WTC11 (cell line): ENCODE measurements around the gene TNNC2.

ENCODE experiments used
- ATF3 ChIP-seq: sonication (generic); formaldehyde crosslinking; conservative IDR thresholded peaks from 2 replicates; pipeline ENCODE4 v1.8.1; 2022; ENCODE audit warnings: mild to moderate bottlenecking, missing genetic modification reagents
- FOXJ3 ChIP-seq: sonication (generic); formaldehyde crosslinking; IDR thresholded peaks from 2 replicates; pipeline ENCODE4 v1.9.0; 2021; ENCODE audit warnings: missing genetic modification reagents, mild to moderate bottlenecking, borderline replicate concordance
- GRHL2 ChIP-seq: fragments of 250-450 bp; sonication (Bioruptor Pico); IDR thresholded peaks from 2 replicates; pipeline ENCODE4 v1.8.0; 2022; ENCODE audit warnings: mild to moderate bottlenecking, moderate library complexity; ENCODE audit not compliant: insufficient replicate concordance, severe bottlenecking
- JUN ChIP-seq: sonication (generic); formaldehyde crosslinking; IDR thresholded peaks from 2 replicates; pipeline ENCODE4 v1.8.0; 2023; ENCODE audit warnings: mild to moderate bottlenecking, missing genetic modification reagents
- MYBL2 ChIP-seq: sonication (generic); formaldehyde crosslinking; IDR thresholded peaks from 2 replicates; pipeline ENCODE4 v1.8.1; 2023; ENCODE audit warnings: mild to moderate bottlenecking, moderate library complexity, missing genetic modification reagents
- NR3C1 ChIP-seq: sonication (generic); formaldehyde crosslinking; conservative IDR thresholded peaks from 2 replicates; pipeline ENCODE4 v1.8.1; 2023; ENCODE audit warnings: low read depth, mild to moderate bottlenecking, missing genetic modification reagents
- TEAD4 ChIP-seq: sonication (generic); formaldehyde crosslinking; IDR thresholded peaks from 2 replicates; pipeline ENCODE4 v1.8.0; 2022; ENCODE audit warnings: mild to moderate bottlenecking, missing genetic modification reagents
- USF1 ChIP-seq: sonication (generic); formaldehyde crosslinking; IDR thresholded peaks from 2 replicates; pipeline ENCODE4 v1.8.0; 2022; ENCODE audit warnings: mild to moderate bottlenecking, missing genetic modification reagents
- USF2 ChIP-seq: sonication (generic); formaldehyde crosslinking; IDR thresholded peaks from 2 replicates; pipeline ENCODE4 v1.8.1; 2023; ENCODE audit warnings: mild to moderate bottlenecking, missing genetic modification reagents, moderate library complexity
- TF ChIP-seq, protein P1 (sequence below): fragments of 200-600 bp; IDR thresholded peaks from 2 replicates; pipeline ENCODE4 v1.8.0; 2022; ENCODE audit warnings: antibody characterized with exemption
- TF ChIP-seq, protein P2 (sequence below): sonication (generic); formaldehyde crosslinking; IDR thresholded peaks from 2 replicates; pipeline ENCODE4 v1.8.1; 2022; ENCODE audit warnings: mild to moderate bottlenecking, moderate library complexity, missing genetic modification reagents

DNA sequence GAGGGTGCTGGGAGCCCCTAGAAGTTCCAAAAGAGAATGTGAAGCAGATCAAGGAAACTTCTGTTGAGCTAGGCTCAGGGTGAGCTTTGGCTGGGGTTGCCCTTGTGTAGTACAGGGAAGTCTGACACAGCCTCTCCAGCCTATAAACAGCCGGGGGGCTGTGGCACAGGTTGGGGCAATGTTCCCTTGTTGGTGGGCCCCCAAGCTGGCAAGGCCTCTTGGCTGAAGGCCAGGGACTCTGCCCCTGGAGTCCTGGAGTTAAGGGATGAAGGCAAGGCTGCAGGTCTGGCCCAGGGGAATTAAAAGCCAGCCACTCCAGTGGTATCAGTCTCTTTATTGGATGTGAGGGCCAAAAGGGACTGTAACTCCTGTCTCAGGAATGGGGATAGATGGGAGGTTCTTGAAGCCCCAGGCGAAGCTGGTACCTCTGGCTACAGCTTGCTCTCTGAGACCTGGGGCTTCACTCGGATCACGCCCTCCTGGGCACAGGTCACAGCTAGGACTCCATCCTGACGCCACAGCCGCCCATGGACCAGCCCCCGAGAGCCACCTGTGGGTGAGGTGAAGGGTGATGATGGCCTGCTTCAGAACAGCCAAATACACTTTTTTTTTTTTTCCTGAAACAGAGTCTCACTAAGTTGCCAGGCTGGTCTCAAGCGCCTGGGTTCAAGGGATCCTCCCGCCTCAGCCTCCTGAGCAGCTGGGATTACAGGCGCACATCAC lies 14.5 kb upstream of the TNNC2 start:
- TF ChIP-seq JUN (CRISPR knock-in tag) (no peak), MYBL2 (CRISPR knock-in tag) (no peak), TEAD4 (CRISPR knock-in tag) (no peak), NR3C1 (no peak), FOXJ3 (CRISPR knock-in tag) (no peak), ATF3 (CRISPR knock-in tag) (no peak), USF2 (no peak), USF1 (no peak), GRHL2 (CRISPR knock-in tag) (no peak)
- TF ChIP-seq, protein P1, sequence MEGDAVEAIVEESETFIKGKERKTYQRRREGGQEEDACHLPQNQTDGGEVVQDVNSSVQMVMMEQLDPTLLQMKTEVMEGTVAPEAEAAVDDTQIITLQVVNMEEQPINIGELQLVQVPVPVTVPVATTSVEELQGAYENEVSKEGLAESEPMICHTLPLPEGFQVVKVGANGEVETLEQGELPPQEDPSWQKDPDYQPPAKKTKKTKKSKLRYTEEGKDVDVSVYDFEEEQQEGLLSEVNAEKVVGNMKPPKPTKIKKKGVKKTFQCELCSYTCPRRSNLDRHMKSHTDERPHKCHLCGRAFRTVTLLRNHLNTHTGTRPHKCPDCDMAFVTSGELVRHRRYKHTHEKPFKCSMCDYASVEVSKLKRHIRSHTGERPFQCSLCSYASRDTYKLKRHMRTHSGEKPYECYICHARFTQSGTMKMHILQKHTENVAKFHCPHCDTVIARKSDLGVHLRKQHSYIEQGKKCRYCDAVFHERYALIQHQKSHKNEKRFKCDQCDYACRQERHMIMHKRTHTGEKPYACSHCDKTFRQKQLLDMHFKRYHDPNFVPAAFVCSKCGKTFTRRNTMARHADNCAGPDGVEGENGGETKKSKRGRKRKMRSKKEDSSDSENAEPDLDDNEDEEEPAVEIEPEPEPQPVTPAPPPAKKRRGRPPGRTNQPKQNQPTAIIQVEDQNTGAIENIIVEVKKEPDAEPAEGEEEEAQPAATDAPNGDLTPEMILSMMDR, result no peak
- TF ChIP-seq, protein P2, sequence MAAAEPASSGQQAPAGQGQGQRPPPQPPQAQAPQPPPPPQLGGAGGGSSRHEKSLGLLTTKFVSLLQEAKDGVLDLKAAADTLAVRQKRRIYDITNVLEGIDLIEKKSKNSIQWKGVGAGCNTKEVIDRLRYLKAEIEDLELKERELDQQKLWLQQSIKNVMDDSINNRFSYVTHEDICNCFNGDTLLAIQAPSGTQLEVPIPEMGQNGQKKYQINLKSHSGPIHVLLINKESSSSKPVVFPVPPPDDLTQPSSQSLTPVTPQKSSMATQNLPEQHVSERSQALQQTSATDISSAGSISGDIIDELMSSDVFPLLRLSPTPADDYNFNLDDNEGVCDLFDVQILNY, result no peak
